Stimulated activated CD4-positive, alpha-beta T cell treated with anti-CD3 and anti-CD28 coated beads, Interleukin-12 subunit alpha, Interleukin-12 subunit beta, amount 100 ng/mL, for 48 hours (primary cell): ENCODE measurements around the gene ECHS1.
A peak's percentile ranks its signal among the peaks of the same experiment; 100 is the strongest.

Source experiments
- DNase-seq, 3 donors: peaks; one replicate each; pipeline ENCODE4 v3.0.0-alpha.2; 2020; ENCODE audit warnings: low read depth in 2 of 3, low spot score in 1 of 3

Gene ECHS1

DNA sequence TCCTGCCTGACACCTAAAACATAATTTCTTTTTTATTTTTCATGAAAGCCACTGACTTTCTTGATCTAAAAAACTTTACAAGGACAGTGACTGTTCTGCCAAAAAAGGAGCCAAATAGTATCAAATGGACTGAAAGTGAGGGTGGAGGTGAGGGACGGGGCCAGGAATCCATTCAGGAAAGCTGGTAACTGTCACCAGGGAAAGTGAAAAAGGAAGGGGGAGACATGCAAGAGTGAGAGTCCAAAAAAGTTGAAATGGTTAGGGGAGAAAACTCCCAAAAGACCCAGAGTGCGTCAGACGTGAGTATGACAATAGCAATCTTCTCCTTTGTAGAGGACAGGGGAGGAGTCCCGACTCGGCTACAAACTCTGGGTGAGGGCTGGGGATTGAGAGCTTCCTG, 28.9 kb downstream of the ECHS1 start:
- DNase-seq, result no peak

DNA sequence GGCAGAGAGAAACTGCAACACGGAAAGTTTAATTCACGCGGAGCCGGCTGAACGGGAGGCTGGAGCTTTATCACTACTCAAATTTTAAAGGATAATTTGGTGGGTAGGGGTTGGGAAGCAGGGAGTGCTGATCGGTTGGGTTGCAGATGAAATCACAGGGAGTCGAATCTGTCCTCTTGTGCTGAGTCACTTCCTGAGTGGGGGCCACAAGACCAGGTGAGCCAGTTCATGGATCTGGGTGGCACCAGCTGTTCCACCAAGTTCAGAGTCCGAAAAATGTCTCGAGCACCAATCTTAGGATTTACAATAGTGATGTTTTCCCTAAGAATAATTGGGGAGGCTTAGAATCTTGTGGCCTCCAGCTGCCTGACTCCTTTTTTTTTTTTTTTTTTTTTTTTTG, 29.6 kb downstream of the ECHS1 start:
- DNase-seq, result no peak

- DNase-seq, result no peak
These were observed 30.2 kb downstream of the ECHS1 start for GRCh38 chr10:133342942-133343341.

- DNase-seq, result no peak
These were observed 31.2 kb downstream of the ECHS1 start for GRCh38 chr10:133341983-133342382.

- DNase-seq, result no peak
These were observed 33.3 kb downstream of the ECHS1 start for GRCh38 chr10:133339708-133340380.

DNA sequence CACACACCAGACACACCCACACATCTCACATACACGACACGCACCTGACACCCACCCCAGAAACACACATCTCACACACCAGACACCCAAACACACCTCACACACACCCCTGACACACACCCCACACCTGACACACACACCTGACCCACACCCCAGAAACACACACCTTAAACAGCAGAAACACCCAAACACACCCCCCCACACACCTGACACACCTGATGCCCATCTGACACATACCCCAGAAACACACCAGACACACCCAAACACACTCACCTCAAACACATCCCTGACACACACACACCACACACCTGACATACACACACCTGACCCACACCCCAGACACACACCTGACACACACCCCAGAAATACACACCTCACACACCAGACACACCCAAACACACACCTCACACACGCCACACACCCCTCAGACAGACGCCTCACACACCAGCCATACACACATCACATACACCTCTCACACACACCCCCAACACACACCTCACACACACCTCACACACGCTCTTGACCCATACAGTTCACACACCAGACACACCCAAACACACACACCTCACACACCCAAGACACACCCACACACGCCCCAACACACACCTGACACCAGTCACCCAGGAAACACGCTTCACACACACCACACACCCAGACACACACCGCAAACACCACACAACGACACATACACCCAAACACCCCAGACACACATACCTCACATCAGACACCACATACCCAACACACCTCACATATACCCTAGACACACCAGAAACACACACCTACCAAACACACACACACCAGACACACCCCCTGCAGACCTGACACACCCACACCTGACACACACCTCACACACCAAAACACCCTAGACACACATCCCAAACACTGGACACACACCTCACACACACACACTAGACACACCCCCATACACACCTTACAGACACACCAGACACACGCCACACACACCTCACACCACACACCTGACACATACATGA, 34.8 kb downstream of the ECHS1 start:
- no peak for DNase-seq

- DNase-seq, result no peak
These were observed 35.8 kb downstream of the ECHS1 start for GRCh38 chr10:133337370-133337725.

DNA sequence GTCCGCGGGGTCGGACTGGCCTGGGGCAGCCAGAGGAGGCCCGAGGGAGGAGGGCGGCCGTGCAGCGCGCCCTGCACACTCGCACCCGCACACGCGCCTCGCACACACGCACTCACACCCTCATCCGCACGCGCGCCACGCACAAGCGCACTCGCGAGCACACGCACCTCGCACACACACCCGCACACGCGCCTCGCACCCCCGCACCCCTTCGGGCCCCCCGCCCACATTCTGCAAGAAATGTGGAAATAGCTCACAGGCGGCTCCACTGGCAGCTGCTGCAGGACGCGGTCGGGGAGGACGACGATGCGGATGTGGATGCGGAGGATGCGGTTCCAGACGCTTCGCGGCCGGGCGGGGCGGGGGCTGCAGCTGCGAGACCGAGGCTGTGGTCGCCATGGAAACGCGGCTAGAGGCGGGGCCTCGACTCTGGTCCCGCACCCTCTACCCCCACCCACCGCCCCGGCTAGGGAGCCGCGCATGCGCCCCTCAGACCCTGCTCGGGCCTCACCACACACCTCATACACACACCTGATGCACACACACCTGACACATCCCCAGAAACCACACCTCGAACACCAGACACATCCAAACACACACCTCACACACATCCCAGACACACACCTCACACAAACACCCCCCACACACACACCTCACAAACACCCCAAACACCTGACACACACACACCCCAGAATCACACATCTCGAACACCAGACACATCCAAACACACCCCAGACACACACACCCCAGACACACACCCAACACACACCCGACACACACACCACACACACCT, 36.4 kb downstream of the ECHS1 start, which contains the start of gene CALY:
Gene CALY, minus strand, starts transcription at position 320 of the 793 bp plus-strand sequence. CDS start 7,907 bp downstream, outside the sequence.
- DNase-seq, result peak; percentile 37 to 54 (median 38)

DNA sequence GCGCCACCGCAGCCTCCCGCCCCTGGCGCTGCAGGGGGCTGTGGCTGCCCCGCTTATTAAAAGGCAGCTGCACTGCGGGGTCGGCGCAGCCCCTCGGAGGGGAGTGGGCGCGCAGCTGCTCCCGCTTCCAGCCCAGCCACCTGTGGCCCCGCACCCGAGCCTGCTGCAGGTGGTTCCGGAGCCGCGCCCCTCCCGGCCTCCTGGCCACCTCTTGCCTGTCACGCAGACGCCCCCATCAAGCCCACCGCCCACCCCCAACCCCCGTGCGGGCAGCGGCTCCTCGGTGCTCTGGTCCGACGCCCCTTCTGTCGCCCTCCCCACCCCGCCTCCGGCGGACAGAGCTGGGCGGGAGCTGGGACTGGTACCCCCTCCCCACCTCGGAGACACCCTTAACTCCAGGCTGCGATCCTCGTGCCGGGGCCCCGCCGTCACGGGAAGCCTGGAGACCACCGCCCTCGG, 37.0 kb downstream of the ECHS1 start:
- DNase-seq, result no peak

DNA sequence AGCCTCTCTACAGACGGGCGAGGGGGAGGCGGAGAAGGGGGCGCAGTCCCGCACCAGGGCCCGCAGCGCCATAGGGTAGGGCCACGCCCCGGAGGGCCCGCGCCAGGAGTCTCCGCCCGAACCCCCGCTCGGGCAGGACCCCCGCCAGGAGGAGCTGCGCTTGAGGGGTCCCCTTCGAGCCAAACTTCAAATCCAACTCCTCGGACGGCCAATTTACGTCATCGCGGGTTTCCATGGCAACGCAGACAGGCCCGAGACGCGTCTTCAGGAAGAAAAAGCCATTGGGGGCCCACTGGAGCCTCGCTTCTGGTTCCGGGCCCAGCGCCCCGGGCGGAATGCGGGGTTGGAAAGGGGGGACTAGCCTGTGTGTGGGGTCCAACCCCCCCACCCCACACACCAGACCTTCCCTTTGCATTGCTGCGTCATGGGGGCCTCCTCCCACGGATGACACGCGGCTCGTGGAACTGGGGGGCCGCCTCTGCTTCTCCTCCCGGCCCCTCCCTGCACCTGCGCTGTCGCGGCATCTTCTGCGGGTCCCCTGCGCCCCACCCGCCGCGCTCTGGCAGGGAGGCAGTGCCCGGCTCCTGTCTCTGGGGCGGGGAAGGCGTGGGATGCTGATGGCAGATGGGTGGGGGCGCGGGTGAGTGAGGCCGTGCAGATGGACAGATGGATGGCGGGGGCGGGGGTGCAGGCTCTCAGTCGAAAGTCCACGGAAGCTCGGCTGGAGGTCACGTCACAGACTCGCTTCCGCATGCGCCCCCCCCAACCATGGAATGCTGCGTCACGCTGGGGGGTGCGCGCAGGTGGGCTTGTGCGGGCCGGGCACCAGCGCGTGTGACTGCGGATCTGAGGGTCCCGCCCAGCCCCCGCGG, 37.7 kb downstream of the ECHS1 start:
- peak; percentile 56 to 66 (median 58) for DNase-seq

- DNase-seq, result no peak
These were observed 38.5 kb downstream of the ECHS1 start for GRCh38 chr10:133334503-133335245.

DNA sequence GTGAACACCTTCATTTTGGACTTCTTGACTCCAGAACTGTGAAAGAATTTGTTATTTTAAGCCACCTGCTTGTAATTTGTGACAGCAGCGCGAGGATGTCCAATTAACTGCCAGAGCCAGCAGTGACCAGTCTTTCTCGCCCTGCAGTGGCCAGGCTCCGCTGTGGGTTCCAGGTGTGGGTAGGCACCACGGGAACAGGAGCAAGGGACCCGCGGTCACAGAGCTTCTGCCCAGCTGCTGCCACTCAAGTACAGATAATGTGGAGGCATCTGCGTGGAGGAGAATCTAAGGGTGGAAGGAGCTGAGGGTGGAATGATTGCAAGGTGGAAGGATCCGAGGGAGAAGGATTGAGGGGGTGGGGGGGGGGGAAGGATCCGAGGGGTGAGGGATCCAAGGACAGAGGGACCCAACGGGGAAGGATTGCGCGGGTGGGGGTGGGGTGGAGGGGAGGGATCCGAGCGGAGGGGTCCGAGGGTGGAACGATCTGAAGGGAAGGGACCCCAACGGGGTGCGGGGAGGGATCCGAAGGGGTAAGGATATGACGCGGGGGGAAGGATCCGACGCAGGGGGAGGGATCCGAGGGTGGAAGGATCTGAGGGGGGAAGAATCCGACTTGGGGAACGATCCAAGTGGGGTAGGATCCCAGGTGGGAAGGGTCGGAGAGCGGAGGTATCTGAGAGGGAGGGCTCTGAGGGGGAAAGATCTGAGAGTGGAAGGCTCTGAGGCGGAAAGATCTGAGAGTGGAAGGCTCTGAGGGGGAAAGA, 40.0 kb downstream of the ECHS1 start:
- no peak for DNase-seq

GRCh38 chr10:133329491-133330202, 43.5 kb downstream of the ECHS1 start:
- peak; percentile 75 to 85 (median 83) for DNase-seq

GRCh38 chr10:133328358-133329343, 44.5 kb downstream of the ECHS1 start:
- DNase-seq, result no peak

- DNase-seq, result no peak
These were observed 45.4 kb downstream of the ECHS1 start for GRCh38 chr10:133327651-133328357.
